ENCODE data around the gene CNTNAP2. TPM values are rescaled to one million over a fixed set of nuclear protein-coding genes. Genes with fewer than 3 reads are reported as not detected.
"Not testable (repeated sequence)": the region's sequence is repeated elsewhere in the genome, so short reads cannot be mapped to it uniquely, and the experiment has no call there.

Gene CNTNAP2
- total and polyA plus RNA-seq, 2 of the 4 experiments (the other 2 are of a cell fraction) = not detected

DNA sequence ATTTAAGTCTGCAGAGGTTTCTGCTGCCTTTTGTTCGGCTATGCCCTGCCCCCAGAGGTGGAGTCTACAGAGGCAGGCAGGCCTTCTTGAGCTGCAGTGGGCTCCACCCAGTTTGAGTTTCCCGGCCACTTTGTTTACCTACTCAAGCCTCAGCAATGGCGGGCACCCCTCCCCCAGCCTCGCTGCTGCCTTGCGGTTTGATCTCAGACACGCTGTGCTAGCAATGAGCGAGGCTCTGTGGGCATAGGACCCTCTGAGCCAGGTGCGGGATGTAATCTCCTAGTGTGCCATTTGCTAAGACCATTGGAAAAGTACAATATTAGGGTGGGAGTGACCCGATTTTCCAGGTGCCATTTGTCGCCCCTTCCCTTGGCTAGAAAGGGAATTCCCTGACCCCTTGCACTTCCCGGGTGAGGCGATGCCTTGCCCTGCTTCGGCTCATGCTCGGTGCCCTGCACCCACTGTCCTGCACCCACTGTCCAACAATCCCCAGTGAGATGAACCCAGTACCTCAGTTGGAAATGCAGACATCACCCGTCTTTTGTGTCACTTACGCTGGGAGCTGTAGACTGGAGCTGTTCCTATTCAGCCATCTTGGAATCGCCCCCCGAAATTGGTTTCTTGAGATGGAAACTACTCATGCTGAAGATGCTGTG, 1621.1 kb downstream of the CNTNAP2 start:
- H3K14ac ChIP-seq (replicated peaks; ENCODE audit: low read depth, low read length); in situ Hi-C loops (cut with MboI; ENCODE audit: low sequenced_read_pairs); H3K79me1 ChIP-seq (ENCODE audit: low read depth in 1 of 2, low read length in 2 of 2); H3K18ac ChIP-seq (ENCODE audit: low read depth, low read length); H3K4me3 ChIP-seq (ENCODE audit: insufficient read depth, low read depth, low read length); H3K4ac ChIP-seq (ENCODE audit: low read depth, low read length); H3K4me2 ChIP-seq (ENCODE audit: low read depth, low read length); ATAC-seq (ENCODE audit: low read depth); H2BK15ac ChIP-seq (ENCODE audit: low read depth, low read length); H3K36me3 ChIP-seq (ENCODE audit: control insufficient read depth, insufficient read depth, low read length); dilution Hi-C loops (cut with HindIII; ENCODE audit: low sequenced_read_pairs, unreplicated experiment); H3K9me1 ChIP-seq (ENCODE audit: insufficient read depth, low read length); H3K23ac ChIP-seq (ENCODE audit: low read depth, low read length); H2AK9ac ChIP-seq (replicated peaks; ENCODE audit: low read depth, low read length, poor library complexity); H2AK5ac ChIP-seq (ENCODE audit: low read depth, low read length); H4K91ac ChIP-seq (ENCODE audit: insufficient read depth, low read depth, low read length); H4K5ac ChIP-seq (ENCODE audit: low read depth, low read length); H3K4me1 ChIP-seq (ENCODE audit: control insufficient read depth, insufficient read depth, low read length); H3K9ac ChIP-seq (ENCODE audit: low read depth, low read length); H2AFZ ChIP-seq (replicated peaks; ENCODE audit: low read length, poor library complexity); H3K27ac ChIP-seq (ENCODE audit: insufficient read depth, low read length); H4K8ac ChIP-seq (ENCODE audit: low read depth in 2 of 2, low read length in 2 of 2); H3K27me3 ChIP-seq (ENCODE audit: control insufficient read depth, insufficient read depth, low read length); intact Hi-C loops (cut with micrococcal nuclease); H3K56ac ChIP-seq (ENCODE audit: extremely low read depth, insufficient read depth, low read length); DNase-seq; POLR2A ChIA-PET (ENCODE audit: unreplicated experiment); H2BK120ac ChIP-seq (ENCODE audit: low read depth, low read length); H2BK20ac ChIP-seq (ENCODE audit: low read depth, low read length); H3K9me3 ChIP-seq (ENCODE audit: control insufficient read depth, insufficient read depth, low read length); BruUV-seq (replicated peaks); H4K20me1 ChIP-seq (ENCODE audit: insufficient read depth, low read length); H2BK5ac ChIP-seq (ENCODE audit: low read depth, low read length, poor library complexity, severe bottlenecking): not testable (repeated sequence)
- CTCF ChIA-PET = interaction anchor here (0.6 kb wide), 1 partner anchor 385 kb away, joined by 4 read pairs; no protein-coding TSS in a partner anchor
- WGBS, 2 experiments (ENCODE audit: extremely low coverage in 2 of 2, insufficient read length in 1 of 2) = 75% methylated on average over 9 of the region's 18 CpGs; no CpG with 5 or more reads in 1 of the 2 experiments
